ENCODE data around the gene SPRYD3. TPM values are rescaled to one million over a fixed set of nuclear protein-coding genes. Genes with fewer than 3 reads are reported as not detected.

SPRYD3 gene
- total and polyA plus RNA-seq, 2 experiments from 2014 or later, result 4.3 to 5.4 TPM

DNA sequence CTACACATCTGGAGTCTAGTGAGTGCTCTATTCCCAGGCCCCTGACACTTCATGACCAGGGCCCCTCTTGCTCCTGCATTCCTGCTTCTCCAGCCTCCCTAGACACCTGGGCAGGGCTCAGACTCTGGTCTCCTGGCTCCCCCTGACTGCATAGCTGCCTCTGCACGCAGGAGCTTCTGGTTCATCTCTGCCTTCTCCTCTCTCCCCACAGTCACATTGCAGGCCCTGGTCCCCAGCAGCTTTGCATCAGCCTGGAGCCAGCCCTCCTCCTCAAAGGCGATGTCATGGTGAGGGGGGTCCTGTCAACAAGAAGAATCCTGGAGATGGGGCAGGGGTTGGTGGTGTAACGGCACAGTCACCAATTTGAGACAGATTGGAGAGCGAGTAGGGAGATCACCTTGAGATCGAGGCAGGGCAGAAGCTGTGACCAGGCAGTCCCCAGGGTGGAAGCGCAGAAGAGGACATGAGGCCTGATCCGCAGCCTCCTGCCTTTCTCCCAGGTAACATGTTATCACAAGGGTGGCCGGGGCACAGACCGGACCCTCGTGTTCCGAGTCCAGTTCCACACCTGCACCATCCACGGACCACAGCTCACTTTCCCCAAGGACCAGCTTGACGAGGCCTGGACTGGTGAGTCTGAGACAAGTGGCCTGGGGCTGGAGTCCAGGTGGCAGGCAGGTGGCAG lies 21.2 kb downstream of the SPRYD3 start (continued):
- TF ChIP-seq EZH2 (IDR thresholded peaks at IDR 0.05; ENCODE audit: low read depth, unreplicated experiment) (no peak), EZH2phosphoT487 (IDR thresholded peaks at IDR 0.05; ENCODE audit: unreplicated experiment) (no peak)
- TF ChIP-seq, protein P1, sequence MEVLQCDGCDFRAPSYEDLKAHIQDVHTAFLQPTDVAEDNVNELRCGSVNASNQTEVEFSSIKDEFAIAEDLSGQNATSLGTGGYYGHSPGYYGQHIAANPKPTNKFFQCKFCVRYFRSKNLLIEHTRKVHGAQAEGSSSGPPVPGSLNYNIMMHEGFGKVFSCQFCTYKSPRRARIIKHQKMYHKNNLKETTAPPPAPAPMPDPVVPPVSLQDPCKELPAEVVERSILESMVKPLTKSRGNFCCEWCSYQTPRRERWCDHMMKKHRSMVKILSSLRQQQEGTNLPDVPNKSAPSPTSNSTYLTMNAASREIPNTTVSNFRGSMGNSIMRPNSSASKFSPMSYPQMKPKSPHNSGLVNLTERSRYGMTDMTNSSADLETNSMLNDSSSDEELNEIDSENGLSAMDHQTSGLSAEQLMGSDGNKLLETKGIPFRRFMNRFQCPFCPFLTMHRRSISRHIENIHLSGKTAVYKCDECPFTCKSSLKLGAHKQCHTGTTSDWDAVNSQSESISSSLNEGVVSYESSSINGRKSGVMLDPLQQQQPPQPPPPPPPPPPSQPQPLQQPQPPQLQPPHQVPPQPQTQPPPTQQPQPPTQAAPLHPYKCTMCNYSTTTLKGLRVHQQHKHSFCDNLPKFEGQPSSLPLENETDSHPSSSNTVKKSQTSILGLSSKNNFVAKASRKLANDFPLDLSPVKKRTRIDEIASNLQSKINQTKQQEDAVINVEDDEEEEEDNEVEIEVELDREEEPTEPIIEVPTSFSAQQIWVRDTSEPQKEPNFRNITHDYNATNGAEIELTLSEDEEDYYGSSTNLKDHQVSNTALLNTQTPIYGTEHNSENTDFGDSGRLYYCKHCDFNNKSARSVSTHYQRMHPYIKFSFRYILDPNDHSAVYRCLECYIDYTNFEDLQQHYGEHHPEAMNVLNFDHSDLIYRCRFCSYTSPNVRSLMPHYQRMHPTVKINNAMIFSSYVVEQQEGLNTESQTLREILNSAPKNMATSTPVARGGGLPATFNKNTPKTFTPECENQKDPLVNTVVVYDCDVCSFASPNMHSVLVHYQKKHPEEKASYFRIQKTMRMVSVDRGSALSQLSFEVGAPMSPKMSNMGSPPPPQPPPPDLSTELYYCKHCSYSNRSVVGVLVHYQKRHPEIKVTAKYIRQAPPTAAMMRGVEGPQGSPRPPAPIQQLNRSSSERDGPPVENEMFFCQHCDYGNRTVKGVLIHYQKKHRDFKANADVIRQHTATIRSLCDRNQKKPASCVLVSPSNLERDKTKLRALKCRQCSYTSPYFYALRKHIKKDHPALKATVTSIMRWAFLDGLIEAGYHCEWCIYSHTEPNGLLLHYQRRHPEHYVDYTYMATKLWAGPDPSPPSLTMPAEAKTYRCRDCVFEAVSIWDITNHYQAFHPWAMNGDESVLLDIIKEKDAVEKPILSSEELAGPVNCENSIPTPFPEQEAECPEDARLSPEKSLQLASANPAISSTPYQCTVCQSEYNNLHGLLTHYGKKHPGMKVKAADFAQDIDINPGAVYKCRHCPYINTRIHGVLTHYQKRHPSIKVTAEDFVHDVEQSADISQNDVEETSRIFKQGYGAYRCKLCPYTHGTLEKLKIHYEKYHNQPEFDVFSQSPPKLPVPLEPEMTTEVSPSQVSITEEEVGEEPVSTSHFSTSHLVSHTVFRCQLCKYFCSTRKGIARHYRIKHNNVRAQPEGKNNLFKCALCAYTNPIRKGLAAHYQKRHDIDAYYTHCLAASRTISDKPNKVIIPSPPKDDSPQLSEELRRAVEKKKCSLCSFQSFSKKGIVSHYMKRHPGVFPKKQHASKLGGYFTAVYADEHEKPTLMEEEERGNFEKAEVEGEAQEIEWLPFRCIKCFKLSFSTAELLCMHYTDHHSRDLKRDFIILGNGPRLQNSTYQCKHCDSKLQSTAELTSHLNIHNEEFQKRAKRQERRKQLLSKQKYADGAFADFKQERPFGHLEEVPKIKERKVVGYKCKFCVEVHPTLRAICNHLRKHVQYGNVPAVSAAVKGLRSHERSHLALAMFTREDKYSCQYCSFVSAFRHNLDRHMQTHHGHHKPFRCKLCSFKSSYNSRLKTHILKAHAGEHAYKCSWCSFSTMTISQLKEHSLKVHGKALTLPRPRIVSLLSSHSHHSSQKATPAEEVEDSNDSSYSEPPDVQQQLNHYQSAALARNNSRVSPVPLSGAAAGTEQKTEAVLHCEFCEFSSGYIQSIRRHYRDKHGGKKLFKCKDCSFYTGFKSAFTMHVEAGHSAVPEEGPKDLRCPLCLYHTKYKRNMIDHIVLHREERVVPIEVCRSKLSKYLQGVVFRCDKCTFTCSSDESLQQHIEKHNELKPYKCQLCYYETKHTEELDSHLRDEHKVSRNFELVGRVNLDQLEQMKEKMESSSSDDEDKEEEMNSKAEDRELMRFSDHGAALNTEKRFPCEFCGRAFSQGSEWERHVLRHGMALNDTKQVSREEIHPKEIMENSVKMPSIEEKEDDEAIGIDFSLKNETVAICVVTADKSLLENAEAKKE (CRISPR knock-in tag; IDR thresholded peaks at IDR 0.05), result no peak

DNA sequence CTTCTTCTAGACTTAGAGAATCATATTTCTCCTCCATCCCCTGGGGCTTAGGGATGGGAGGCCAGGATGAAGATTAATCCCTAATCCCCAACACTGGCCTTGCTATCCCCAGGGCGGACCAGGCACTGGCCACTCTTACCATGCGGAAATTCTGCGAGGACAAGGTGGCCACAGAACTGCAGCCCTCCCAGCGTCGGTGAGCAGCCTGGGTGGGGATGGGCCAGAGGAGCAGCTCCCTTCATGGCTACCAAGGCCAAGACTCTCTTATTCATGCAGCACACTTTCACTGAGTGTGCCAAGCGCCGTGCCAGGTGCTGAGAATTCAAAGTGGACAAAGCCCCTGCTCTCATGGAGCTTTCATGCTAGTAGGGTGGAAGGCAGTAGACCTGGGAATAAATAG lies 22.3 kb downstream of the SPRYD3 start:
- DNase-seq (ENCODE audit: low spot score), result no peak
- H3K27ac ChIP-seq (ENCODE audit: low read depth), result no peak overlapping the region
- H3K9me2 ChIP-seq (ENCODE audit: insufficient read depth), result no peaks in the 10 kb centered on the region
- no peak overlapping the region for H3K4me2 ChIP-seq
- Mint-ChIP-seq H3K27ac (no peak overlapping the region), H3K9me3 (no peaks in the 10 kb centered on the region; the same call in 2 of the 3 replicates), H3K27me3 (ENCODE audit: insufficient read depth, low read depth, poor library complexity) (peaks cover 18% of the 10 kb centered on the region), H3K4me3 (no peak overlapping the region; the same call in 2 of the 3 replicates), H3K36me3 (ENCODE audit: low read depth) (peaks cover 7% of the 10 kb centered on the region), H3K4me1 (peaks cover 15% of the 10 kb centered on the region)
- 0 out of 2 replicates have a peak, but pooled peaks cover 9% of the 10 kb centered on the region for H3F3A ChIP-seq (replicated peaks; ENCODE audit: low read depth)
- 0 out of 2 replicates have a peak, but pooled peaks cover 2% of the 10 kb centered on the region for H3K79me2 ChIP-seq (replicated peaks; ENCODE audit: insufficient read depth)
- H3K4me1 ChIP-seq (ENCODE audit: insufficient read depth), result peaks cover 12% of the 10 kb centered on the region; the same call in 1 of the 2 replicates
- no peak for ATAC-seq
- H3K27me3 ChIP-seq (ENCODE audit: insufficient read depth), result peaks cover 17% of the 10 kb centered on the region; the same call in 1 of the 2 replicates
- peaks cover 4% of the 10 kb centered on the region for H4K20me1 ChIP-seq (replicated peaks; ENCODE audit: insufficient read depth)
- no peaks in the 10 kb centered on the region for H3K36me3 ChIP-seq (ENCODE audit: insufficient read depth)
- no peak overlapping the region for H2AFZ ChIP-seq
- no peak overlapping the region for H3K4me3 ChIP-seq
- TF ChIP-seq JUNB (IDR thresholded peaks at IDR 0.05; ENCODE audit: unreplicated experiment) (no peak), CREB1 (CRISPR knock-in tag; IDR thresholded peaks at IDR 0.05; ENCODE audit: low read depth) (no peak), ZNF114 (CRISPR knock-in tag; IDR thresholded peaks at IDR 0.05) (no peak), STAT1 (IDR thresholded peaks at IDR 0.05; ENCODE audit: unreplicated experiment) (no peak), NANOG (IDR thresholded peaks at IDR 0.05; ENCODE audit: borderline replicate concordance) (no peak), EZH2 (IDR thresholded peaks at IDR 0.05; ENCODE audit: low read depth, unreplicated experiment) (no peak), ZNF331 (CRISPR knock-in tag; IDR thresholded peaks at IDR 0.05; ENCODE audit: low read depth) (no peak), EZH2phosphoT487 (IDR thresholded peaks at IDR 0.05; ENCODE audit: unreplicated experiment) (no peak)
- TF ChIP-seq, protein P1 (CRISPR knock-in tag; IDR thresholded peaks at IDR 0.05), result no peak

Data from GM23338 (cell line).